HL-60 (cell line): Measurements from ENCODE around the gene PIN1.

ENCODE experiments used
- GABPA ChIP-seq: IDR thresholded peaks from 2 replicates; pipeline ENCODE4 v1.6.1; 2012; ENCODE audit warnings: low read depth
- POLR2AphosphoS5 ChIP-seq: IDR thresholded peaks from 2 replicates; pipeline ENCODE4 v1.6.1; 2012; ENCODE audit warnings: low read depth
- TF ChIP-seq, protein P1 (sequence below): IDR thresholded peaks from one replicate; pipeline ENCODE4 v1.5.1; 2011; ENCODE audit warnings: low read length, control low read depth, inconsistent platforms; ENCODE audit not compliant: insufficient read depth
- TF ChIP-seq, protein P2 (sequence below): IDR thresholded peaks from 2 replicates; pipeline ENCODE4 v1.6.1; 2012; ENCODE audit warnings: low read depth; ENCODE audit not compliant: insufficient replicate concordance

DNA sequence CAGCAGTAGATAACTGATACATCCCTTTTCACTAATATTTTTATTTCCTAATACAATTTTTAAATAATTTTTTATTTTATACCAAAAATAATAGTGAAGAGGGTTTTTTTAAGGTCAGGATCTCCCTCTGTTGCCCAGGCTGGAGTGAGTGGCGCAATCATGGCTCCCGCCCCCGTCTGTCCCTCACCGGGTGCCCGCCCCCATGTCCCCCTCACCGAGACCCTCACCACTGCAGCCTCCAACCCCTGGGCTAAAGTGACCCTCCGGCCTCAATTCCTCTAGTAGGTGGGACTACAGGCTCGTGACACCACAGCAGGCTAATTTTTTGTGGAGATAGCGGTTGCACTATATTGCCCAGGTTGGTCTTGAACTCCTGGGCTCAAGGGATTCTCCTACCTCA is 48.8 kb upstream of the PIN1 start:
- TF ChIP-seq, protein P1, sequence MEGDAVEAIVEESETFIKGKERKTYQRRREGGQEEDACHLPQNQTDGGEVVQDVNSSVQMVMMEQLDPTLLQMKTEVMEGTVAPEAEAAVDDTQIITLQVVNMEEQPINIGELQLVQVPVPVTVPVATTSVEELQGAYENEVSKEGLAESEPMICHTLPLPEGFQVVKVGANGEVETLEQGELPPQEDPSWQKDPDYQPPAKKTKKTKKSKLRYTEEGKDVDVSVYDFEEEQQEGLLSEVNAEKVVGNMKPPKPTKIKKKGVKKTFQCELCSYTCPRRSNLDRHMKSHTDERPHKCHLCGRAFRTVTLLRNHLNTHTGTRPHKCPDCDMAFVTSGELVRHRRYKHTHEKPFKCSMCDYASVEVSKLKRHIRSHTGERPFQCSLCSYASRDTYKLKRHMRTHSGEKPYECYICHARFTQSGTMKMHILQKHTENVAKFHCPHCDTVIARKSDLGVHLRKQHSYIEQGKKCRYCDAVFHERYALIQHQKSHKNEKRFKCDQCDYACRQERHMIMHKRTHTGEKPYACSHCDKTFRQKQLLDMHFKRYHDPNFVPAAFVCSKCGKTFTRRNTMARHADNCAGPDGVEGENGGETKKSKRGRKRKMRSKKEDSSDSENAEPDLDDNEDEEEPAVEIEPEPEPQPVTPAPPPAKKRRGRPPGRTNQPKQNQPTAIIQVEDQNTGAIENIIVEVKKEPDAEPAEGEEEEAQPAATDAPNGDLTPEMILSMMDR: no peak
- TF ChIP-seq, protein P2, sequence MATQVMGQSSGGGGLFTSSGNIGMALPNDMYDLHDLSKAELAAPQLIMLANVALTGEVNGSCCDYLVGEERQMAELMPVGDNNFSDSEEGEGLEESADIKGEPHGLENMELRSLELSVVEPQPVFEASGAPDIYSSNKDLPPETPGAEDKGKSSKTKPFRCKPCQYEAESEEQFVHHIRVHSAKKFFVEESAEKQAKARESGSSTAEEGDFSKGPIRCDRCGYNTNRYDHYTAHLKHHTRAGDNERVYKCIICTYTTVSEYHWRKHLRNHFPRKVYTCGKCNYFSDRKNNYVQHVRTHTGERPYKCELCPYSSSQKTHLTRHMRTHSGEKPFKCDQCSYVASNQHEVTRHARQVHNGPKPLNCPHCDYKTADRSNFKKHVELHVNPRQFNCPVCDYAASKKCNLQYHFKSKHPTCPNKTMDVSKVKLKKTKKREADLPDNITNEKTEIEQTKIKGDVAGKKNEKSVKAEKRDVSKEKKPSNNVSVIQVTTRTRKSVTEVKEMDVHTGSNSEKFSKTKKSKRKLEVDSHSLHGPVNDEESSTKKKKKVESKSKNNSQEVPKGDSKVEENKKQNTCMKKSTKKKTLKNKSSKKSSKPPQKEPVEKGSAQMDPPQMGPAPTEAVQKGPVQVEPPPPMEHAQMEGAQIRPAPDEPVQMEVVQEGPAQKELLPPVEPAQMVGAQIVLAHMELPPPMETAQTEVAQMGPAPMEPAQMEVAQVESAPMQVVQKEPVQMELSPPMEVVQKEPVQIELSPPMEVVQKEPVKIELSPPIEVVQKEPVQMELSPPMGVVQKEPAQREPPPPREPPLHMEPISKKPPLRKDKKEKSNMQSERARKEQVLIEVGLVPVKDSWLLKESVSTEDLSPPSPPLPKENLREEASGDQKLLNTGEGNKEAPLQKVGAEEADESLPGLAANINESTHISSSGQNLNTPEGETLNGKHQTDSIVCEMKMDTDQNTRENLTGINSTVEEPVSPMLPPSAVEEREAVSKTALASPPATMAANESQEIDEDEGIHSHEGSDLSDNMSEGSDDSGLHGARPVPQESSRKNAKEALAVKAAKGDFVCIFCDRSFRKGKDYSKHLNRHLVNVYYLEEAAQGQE: no peak
- TF ChIP-seq POLR2AphosphoS5 (no peak), GABPA (no peak)
